MCF 10A (cell line): ENCODE data around the gene FASTKD3. TPM values are rescaled to one million over a fixed set of nuclear protein-coding genes. Genes with fewer than 3 reads are reported as not detected.

Experiments
- BruUV-seq: library from RNA; stranded (reverse); fragments of 400-500 nt; replicated peaks from 2 replicates; lab custom pipeline; 2021; lab: Mats Ljungman, UMichigan
- CTCF ChIA-PET: fragments of 300-600 bp; sonication (Branson Sonifier 250); formaldehyde crosslinking; extraction: SDS; loops from one replicate; lab custom pipeline; 2021; ENCODE audit warnings: antibody characterized with exemption, inconsistent platforms; lab: Yijun Ruan, JAX
- POLR2A ChIA-PET: fragments of 300-600, 350-650 bp; sonication (Branson Sonifier 250); formaldehyde crosslinking; extraction: SDS; loops from one replicate; lab custom pipeline; 2020; ENCODE audit warnings: antibody characterized with exemption, inconsistent platforms; lab: Yijun Ruan, JAX
- DNase-seq: peaks from one replicate; pipeline ENCODE4 v3.0.0-alpha.2; 2018; ENCODE audit not compliant: unreplicated experiment
- H3K27ac Mint-ChIP-seq: one replicate; pipeline ENCODE4 v1.8.0; 2022; ENCODE audit warnings: mild to moderate bottlenecking, low read depth, mixed read lengths; ENCODE audit not compliant: unreplicated experiment
- H3K27me3 Mint-ChIP-seq: one replicate; pipeline ENCODE4 v1.8.0; 2022; ENCODE audit warnings: mixed read lengths; ENCODE audit not compliant: insufficient read depth, unreplicated experiment
- H3K36me3 Mint-ChIP-seq: one replicate; pipeline ENCODE4 v1.8.0; 2022; ENCODE audit warnings: mild to moderate bottlenecking, moderate library complexity, mixed read lengths; ENCODE audit not compliant: insufficient read depth, unreplicated experiment
- H3K4me1 Mint-ChIP-seq: one replicate; pipeline ENCODE4 v1.8.0; 2022; ENCODE audit warnings: mixed read lengths; ENCODE audit not compliant: insufficient read depth, unreplicated experiment
- H3K4me3 Mint-ChIP-seq: one replicate; pipeline ENCODE4 v1.8.0; 2022; ENCODE audit warnings: mild to moderate bottlenecking, moderate library complexity, mixed read lengths; ENCODE audit not compliant: unreplicated experiment
- H3K9me3 Mint-ChIP-seq: one replicate; pipeline ENCODE4 v1.8.0; 2022; ENCODE audit warnings: mixed read lengths; ENCODE audit not compliant: unreplicated experiment
- CTCF ChIP-seq: fragments of 200-600 bp; IDR thresholded peaks from one replicate; pipeline ENCODE4 v1.8.0; 2022; ENCODE audit warnings: antibody characterized with exemption, mild to moderate bottlenecking; ENCODE audit not compliant: unreplicated experiment
- intact Hi-C: fragments of 100-400 bp; cut with micrococcal nuclease; formaldehyde crosslinking; loops from 2 replicates; pipeline ENCODE4 v1.14.1; 2022
- total RNA-seq: library from RNA; stranded (reverse); gene quantifications from 2 replicates; pipeline ENCODE4 v1.2.3, GENCODE V29; 2022

The FASTKD3 gene
- total RNA-seq, 1 experiment from 2014 or later = 7.8 TPM

- BruUV-seq = no TSS peak
- CTCF ChIA-PET = interaction anchor here (0.7 to 2.1 kb wide), 2 partner anchors 16 to 51 kb away, joined by 3 to 7 read pairs; no protein-coding TSS in a partner anchor
- no peak for DNase-seq
- peaks cover 55% of the 10 kb centered on the region for H3K36me3 Mint-ChIP-seq
- H3K27me3 Mint-ChIP-seq = no peaks in the 10 kb centered on the region
- peaks cover 14% of the 10 kb centered on the region for H3K4me1 Mint-ChIP-seq
- intact Hi-C loops = no loop called here
- POLR2A ChIA-PET = interaction anchor here (0.7 kb wide), 1 partner anchor 13 kb away, joined by 3 read pairs; no protein-coding TSS in a partner anchor
- no peak overlapping the region for H3K27ac Mint-ChIP-seq
- no peaks in the 10 kb centered on the region for H3K9me3 Mint-ChIP-seq
- no peak overlapping the region for H3K4me3 Mint-ChIP-seq
- TF ChIP-seq CTCF = no peak
Observed at GRCh38 chr5:7902666-7903625, 34.1 kb upstream of the FASTKD3 start.

- CTCF ChIA-PET = interaction anchor here (0.7 to 2.1 kb wide), 2 partner anchors 15 to 52 kb away, joined by 3 to 7 read pairs; no protein-coding TSS in a partner anchor
- POLR2A ChIA-PET = no interaction called here
- no peak for DNase-seq
- H3K36me3 Mint-ChIP-seq = peaks cover 62% of the 10 kb centered on the region
- BruUV-seq = TSS peak; percentile 1
- peaks cover 14% of the 10 kb centered on the region for H3K4me1 Mint-ChIP-seq
- no peak for TF ChIP-seq CTCF
- no peak overlapping the region for H3K27ac Mint-ChIP-seq
- no peaks in the 10 kb centered on the region for H3K27me3 Mint-ChIP-seq
- no peak overlapping the region for H3K4me3 Mint-ChIP-seq
- intact Hi-C loops = no loop called here
- H3K9me3 Mint-ChIP-seq = no peaks in the 10 kb centered on the region
Observed at GRCh38 chr5:7902201-7902600, 33.4 kb upstream of the FASTKD3 start.

- no TSS peak for BruUV-seq
- Mint-ChIP-seq H3K27ac (no peak overlapping the region), H3K9me3 (no peaks in the 10 kb centered on the region), H3K36me3 (peaks cover 78% of the 10 kb centered on the region), H3K27me3 (no peaks in the 10 kb centered on the region), H3K4me1 (no peaks in the 10 kb centered on the region), H3K4me3 (no peak overlapping the region)
- TF ChIP-seq CTCF = peak; percentile 45
- ChIA-PET POLR2A (no interaction called here), CTCF (interaction anchor here (0.6 to 1.9 kb wide), 6 partner anchors 10 to 1003 kb away, joined by 3 to 20 read pairs (median 4); no protein-coding TSS in a partner anchor)
- intact Hi-C loops = no loop called here
- peak; percentile 74 for DNase-seq
Observed at GRCh38 chr5:7897014-7897600, 28.3 kb upstream of the FASTKD3 start.

GRCh38 chr5:7894860-7895259 is 26.0 kb upstream of the FASTKD3 start:
- CTCF ChIA-PET = no interaction called here
- no peaks in the 10 kb centered on the region for H3K9me3 Mint-ChIP-seq
- H3K4me1 Mint-ChIP-seq = no peaks in the 10 kb centered on the region
- POLR2A ChIA-PET = no interaction called here
- no peaks in the 10 kb centered on the region for H3K27me3 Mint-ChIP-seq
- no peak for TF ChIP-seq CTCF
- intact Hi-C loops = no loop called here
- DNase-seq = no peak
- peaks cover 82% of the 10 kb centered on the region for H3K36me3 Mint-ChIP-seq
- H3K27ac Mint-ChIP-seq = no peak overlapping the region
- BruUV-seq = no TSS peak
- no peak overlapping the region for H3K4me3 Mint-ChIP-seq
